Measurements from ENCODE around the gene RNASEL. TPM values are rescaled to one million over a fixed set of nuclear protein-coding genes. Genes with fewer than 3 reads are reported as not detected.

RNASEL gene
- polyA plus RNA-seq, 1 of the 3 experiments (the other 2 are of a cell fraction), result not detected

DNA sequence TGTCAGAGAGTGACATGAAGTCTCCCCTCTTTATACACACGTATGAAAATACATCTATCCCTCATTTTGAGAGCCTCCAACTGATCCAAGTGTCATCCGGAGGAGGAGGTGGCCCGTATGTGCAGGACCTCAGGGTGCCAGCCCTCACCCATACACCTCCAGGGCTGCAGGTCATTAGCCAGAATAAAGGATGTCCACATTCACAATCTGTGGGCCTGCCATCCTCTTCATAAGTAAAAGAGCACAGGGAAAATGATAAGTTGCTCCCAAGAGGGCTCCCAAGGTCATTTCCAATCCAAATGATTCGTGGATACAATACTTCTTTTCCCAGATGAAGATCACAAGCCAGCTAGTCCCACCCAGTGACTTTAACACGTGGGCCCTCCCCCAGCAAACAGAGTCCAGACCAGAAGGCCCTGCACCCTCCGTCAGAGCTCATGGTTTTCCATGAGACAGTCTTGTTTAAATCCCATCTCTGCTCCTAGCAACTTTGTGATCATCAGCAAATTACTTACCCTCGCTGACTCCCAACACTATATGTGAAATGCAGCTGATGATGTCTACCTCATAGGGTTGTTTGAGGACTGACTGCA, 28.6 kb downstream of the RNASEL start:
- CTCF ChIA-PET, result no interaction called here
- Histone ChIP-seq H3K36me3 (replicated peaks in 1 of 2; ENCODE audit: control insufficient read depth in 1 of 2, insufficient read depth in 2 of 2, low read length in 1 of 2) (no peaks in the 10 kb centered on the region), H3K9me3 (no peaks in the 10 kb centered on the region), H3K79me2 (ENCODE audit: insufficient read depth) (no peaks in the 10 kb centered on the region), H3K4me3 (ENCODE audit: low read depth in 2 of 2, low read length in 1 of 2) (no peak overlapping the region), H3K4me2 (no peak overlapping the region), H3K9ac (no peak overlapping the region), H3K9me2 (no peaks in the 10 kb centered on the region), H2AFZ (ENCODE audit: low read depth) (no peak overlapping the region), H4K20me1 (ENCODE audit: insufficient read depth) (no peaks in the 10 kb centered on the region), H3K27me3 (ENCODE audit: insufficient read depth) (no peaks in the 10 kb centered on the region), H3F3A (replicated peaks; ENCODE audit: insufficient read depth) (no peaks in the 10 kb centered on the region), H3K4me1 (ENCODE audit: control insufficient read depth in 1 of 2, insufficient read depth in 2 of 2, low read depth in 1 of 2, low read length in 1 of 2) (no peaks in the 10 kb centered on the region), H3K27ac (ENCODE audit: low read depth in 2 of 2, low read length in 1 of 2) (no peak overlapping the region)
- DNase-seq, result no peak
- POLR2A ChIA-PET, result no interaction called here
- 30% methylated on average over 7 of the region's 7 CpGs for WGBS (ENCODE audit: low lambda C conversion rate)
- TF ChIP-seq FOSL2 (IDR thresholded peaks at IDR 0.05; ENCODE audit: borderline replicate concordance, low read depth), result no peak
- TF ChIP-seq MEF2A (IDR thresholded peaks at IDR 0.05; ENCODE audit: borderline replicate concordance, low read depth), result no peak
- TF ChIP-seq, protein P1, sequence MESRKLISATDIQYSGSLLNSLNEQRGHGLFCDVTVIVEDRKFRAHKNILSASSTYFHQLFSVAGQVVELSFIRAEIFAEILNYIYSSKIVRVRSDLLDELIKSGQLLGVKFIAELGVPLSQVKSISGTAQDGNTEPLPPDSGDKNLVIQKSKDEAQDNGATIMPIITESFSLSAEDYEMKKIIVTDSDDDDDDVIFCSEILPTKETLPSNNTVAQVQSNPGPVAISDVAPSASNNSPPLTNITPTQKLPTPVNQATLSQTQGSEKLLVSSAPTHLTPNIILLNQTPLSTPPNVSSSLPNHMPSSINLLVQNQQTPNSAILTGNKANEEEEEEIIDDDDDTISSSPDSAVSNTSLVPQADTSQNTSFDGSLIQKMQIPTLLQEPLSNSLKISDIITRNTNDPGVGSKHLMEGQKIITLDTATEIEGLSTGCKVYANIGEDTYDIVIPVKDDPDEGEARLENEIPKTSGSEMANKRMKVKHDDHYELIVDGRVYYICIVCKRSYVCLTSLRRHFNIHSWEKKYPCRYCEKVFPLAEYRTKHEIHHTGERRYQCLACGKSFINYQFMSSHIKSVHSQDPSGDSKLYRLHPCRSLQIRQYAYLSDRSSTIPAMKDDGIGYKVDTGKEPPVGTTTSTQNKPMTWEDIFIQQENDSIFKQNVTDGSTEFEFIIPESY (IDR thresholded peaks at IDR 0.05; ENCODE audit: borderline replicate concordance, low read depth), result no peak
- TF ChIP-seq PBX3 (IDR thresholded peaks at IDR 0.05), result no peak
- no peak for TF ChIP-seq NRF1 (IDR thresholded peaks at IDR 0.05; ENCODE audit: low read depth, low read length)
- TF ChIP-seq GATA2 (CRISPR knock-in tag; IDR thresholded peaks at IDR 0.05), result no peak
- TF ChIP-seq TEAD4 (IDR thresholded peaks at IDR 0.05; ENCODE audit: borderline replicate concordance, insufficient read depth), result no peak
- no peak for TF ChIP-seq USF1 (IDR thresholded peaks at IDR 0.05; ENCODE audit: borderline replicate concordance, low read depth)
- TF ChIP-seq FOXM1 (IDR thresholded peaks at IDR 0.05; ENCODE audit: low read depth), result no peak
- TF ChIP-seq TCF12 (IDR thresholded peaks at IDR 0.05), result no peak
- no peak for TF ChIP-seq SMC3 (IDR thresholded peaks at IDR 0.05; ENCODE audit: low read depth, low read length)
- TF ChIP-seq SIN3A (IDR thresholded peaks at IDR 0.05; ENCODE audit: borderline replicate concordance, low read depth, low read length), result no peak
- TF ChIP-seq GABPA (IDR thresholded peaks at IDR 0.05; ENCODE audit: low read depth), result no peak
- no peak for TF ChIP-seq CTCF (IDR thresholded peaks at IDR 0.05)
- TF ChIP-seq TAF1 (IDR thresholded peaks at IDR 0.05; ENCODE audit: borderline replicate concordance, low read depth, low read length), result no peak
- no peak for TF ChIP-seq RAD21 (IDR thresholded peaks at IDR 0.05; ENCODE audit: low read length)
- TF ChIP-seq RXRA (IDR thresholded peaks at IDR 0.05; ENCODE audit: borderline replicate concordance, low read depth), result no peak
- no peak for TF ChIP-seq POLR2AphosphoS5 (IDR thresholded peaks at IDR 0.05; ENCODE audit: low read depth, low read length)
- TF ChIP-seq YY1 (IDR thresholded peaks at IDR 0.05; ENCODE audit: low read depth), result no peak
- TF ChIP-seq MXI1 (IDR thresholded peaks at IDR 0.05; ENCODE audit: low read depth, low read length), result no peak
